ENCODE measurements around the gene CH25H. TPM values are rescaled to one million over a fixed set of nuclear protein-coding genes. Genes with fewer than 3 reads are reported as not detected.

CH25H gene
- total and polyA plus RNA-seq, 3 donors from 2014 or later: 0.25 TPM; not detected in 1

GRCh38 chr10:89162596-89162995 is 44.5 kb downstream of the CH25H start:
- Histone ChIP-seq H3K4me1 (no peaks in the 10 kb centered on the region), H3K9me3 (no peaks in the 10 kb centered on the region), H3K27ac (no peak overlapping the region), H3K36me3 (ENCODE audit: low read depth, missing control alignments) (no peaks in the 10 kb centered on the region), H3K27me3 (no peaks in the 10 kb centered on the region), H3K4me3 (no peak overlapping the region)
- TF ChIP-seq, protein P1, sequence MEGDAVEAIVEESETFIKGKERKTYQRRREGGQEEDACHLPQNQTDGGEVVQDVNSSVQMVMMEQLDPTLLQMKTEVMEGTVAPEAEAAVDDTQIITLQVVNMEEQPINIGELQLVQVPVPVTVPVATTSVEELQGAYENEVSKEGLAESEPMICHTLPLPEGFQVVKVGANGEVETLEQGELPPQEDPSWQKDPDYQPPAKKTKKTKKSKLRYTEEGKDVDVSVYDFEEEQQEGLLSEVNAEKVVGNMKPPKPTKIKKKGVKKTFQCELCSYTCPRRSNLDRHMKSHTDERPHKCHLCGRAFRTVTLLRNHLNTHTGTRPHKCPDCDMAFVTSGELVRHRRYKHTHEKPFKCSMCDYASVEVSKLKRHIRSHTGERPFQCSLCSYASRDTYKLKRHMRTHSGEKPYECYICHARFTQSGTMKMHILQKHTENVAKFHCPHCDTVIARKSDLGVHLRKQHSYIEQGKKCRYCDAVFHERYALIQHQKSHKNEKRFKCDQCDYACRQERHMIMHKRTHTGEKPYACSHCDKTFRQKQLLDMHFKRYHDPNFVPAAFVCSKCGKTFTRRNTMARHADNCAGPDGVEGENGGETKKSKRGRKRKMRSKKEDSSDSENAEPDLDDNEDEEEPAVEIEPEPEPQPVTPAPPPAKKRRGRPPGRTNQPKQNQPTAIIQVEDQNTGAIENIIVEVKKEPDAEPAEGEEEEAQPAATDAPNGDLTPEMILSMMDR (IDR thresholded peaks at IDR 0.05): no peak
- TF ChIP-seq POLR2A (IDR thresholded peaks at IDR 0.05): no peak
- DNase-seq: no peak
- intact Hi-C loops (cut with DNase I; ENCODE audit: low total_unique reads): no loop called here

DNA sequence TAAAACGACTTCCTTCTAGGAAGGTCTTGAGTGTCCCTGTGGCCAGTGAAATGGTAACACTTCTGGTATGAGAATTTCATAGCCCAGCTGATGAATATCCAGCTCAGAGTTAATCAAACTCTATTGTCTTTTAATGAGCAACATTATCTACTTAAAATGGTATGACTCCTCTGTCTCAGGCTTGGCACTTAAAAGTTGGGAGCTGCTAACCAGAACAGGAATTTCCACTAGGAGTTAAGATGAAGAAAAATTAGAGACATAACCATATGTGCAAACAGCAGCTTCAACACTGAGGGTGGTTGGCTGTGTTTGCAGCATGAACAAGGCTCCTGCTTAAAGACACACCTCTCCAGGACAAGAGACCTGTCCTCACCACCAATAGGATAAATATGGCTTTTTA is 46.8 kb downstream of the CH25H start:
- WGBS, 2 donors: 92 to 96% methylated on average over 1 of the region's 1 CpG
- H3K27ac ChIP-seq: no peak overlapping the region
- intact Hi-C loops (cut with DNase I; ENCODE audit: low total_unique reads): no loop called here
- H3K27me3 ChIP-seq: no peaks in the 10 kb centered on the region
- no peak overlapping the region for H3K4me3 ChIP-seq
- no peak for TF ChIP-seq POLR2A (IDR thresholded peaks at IDR 0.05)
- TF ChIP-seq, protein P1 (IDR thresholded peaks at IDR 0.05): no peak
- H3K36me3 ChIP-seq (ENCODE audit: low read depth, missing control alignments): no peaks in the 10 kb centered on the region
- H3K9me3 ChIP-seq: no peaks in the 10 kb centered on the region
- DNase-seq: no peak
- H3K4me1 ChIP-seq: no peaks in the 10 kb centered on the region

DNA sequence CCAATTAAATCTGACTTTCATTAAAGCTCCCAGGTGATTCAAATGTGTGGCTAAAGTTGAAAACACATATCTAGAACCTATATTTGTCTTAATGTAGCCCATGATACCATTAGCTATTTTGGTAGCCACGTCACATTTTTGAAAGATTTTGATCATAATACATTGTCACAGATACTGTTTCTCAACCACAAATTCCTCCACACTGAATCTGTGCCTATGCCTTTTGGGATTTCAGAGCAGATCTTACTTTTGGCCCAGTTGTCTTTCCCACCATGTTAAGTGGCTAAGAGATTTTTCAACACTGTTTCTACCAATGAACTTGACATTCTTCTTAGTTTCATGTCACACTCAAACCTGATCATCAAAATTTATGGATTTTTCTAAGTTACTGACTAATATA is 47.4 kb downstream of the CH25H start:
- no peak for DNase-seq
- no peaks in the 10 kb centered on the region for H3K36me3 ChIP-seq (ENCODE audit: low read depth, missing control alignments)
- WGBS, 2 donors: 96 to 100% methylated on average over 1 of the region's 1 CpG
- no peaks in the 10 kb centered on the region for H3K9me3 ChIP-seq
- H3K4me3 ChIP-seq: no peak overlapping the region
- no peak for TF ChIP-seq POLR2A (IDR thresholded peaks at IDR 0.05)
- TF ChIP-seq, protein P1 (IDR thresholded peaks at IDR 0.05): no peak
- no peak overlapping the region for H3K27ac ChIP-seq
- no peaks in the 10 kb centered on the region for H3K4me1 ChIP-seq
- intact Hi-C loops (cut with DNase I; ENCODE audit: low total_unique reads): no loop called here
- H3K27me3 ChIP-seq: no peaks in the 10 kb centered on the region

DNA sequence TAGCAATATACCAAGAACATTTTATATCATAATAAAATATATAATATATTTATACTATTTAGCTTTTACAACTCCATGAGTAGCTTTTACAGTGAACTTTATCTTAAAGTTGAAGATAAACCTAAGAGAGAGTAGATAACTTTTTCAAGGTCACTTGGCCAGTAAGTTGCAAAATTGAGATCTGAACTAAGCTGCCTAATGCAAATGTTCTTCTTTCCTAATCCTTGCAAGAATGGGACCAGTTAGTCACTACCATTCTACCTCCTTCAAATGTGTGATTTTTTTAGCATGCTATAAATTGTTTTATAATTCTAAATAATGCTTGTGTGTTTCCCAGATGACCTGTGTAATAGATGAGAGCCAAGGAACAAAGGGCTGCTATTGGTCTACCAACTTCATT is 47.8 kb downstream of the CH25H start:
- H3K4me1 ChIP-seq: no peaks in the 10 kb centered on the region
- no peak for DNase-seq
- no peaks in the 10 kb centered on the region for H3K27me3 ChIP-seq
- no peak overlapping the region for H3K4me3 ChIP-seq
- H3K27ac ChIP-seq: no peak overlapping the region
- no peaks in the 10 kb centered on the region for H3K36me3 ChIP-seq (ENCODE audit: low read depth, missing control alignments)
- H3K9me3 ChIP-seq: no peaks in the 10 kb centered on the region
- TF ChIP-seq, protein P1 (IDR thresholded peaks at IDR 0.05): no peak
- TF ChIP-seq POLR2A (IDR thresholded peaks at IDR 0.05): no peak
- intact Hi-C loops (cut with DNase I; ENCODE audit: low total_unique reads): no loop called here

GRCh38 chr10:89158446-89158845 is 48.7 kb downstream of the CH25H start:
- H3K4me3 ChIP-seq: no peak overlapping the region
- H3K9me3 ChIP-seq: no peaks in the 10 kb centered on the region
- H3K36me3 ChIP-seq (ENCODE audit: low read depth, missing control alignments): no peaks in the 10 kb centered on the region
- H3K4me1 ChIP-seq: no peaks in the 10 kb centered on the region
- no peaks in the 10 kb centered on the region for H3K27me3 ChIP-seq
- H3K27ac ChIP-seq: no peak overlapping the region
- no peak for TF ChIP-seq POLR2A (IDR thresholded peaks at IDR 0.05)
- TF ChIP-seq, protein P1 (IDR thresholded peaks at IDR 0.05): no peak
- no peak for DNase-seq
- intact Hi-C loops (cut with DNase I; ENCODE audit: low total_unique reads): no loop called here

Data from testis (tissue), 3 donors.